CD1c-positive myeloid dendritic cell (primary cell): ENCODE measurements around the gene SRC.

ENCODE experiments used
- DNase-seq: peaks from one replicate; pipeline ENCODE4 v3.0.0-alpha.2; 2016; ENCODE audit errors: extremely low spot score

SRC gene

DNA sequence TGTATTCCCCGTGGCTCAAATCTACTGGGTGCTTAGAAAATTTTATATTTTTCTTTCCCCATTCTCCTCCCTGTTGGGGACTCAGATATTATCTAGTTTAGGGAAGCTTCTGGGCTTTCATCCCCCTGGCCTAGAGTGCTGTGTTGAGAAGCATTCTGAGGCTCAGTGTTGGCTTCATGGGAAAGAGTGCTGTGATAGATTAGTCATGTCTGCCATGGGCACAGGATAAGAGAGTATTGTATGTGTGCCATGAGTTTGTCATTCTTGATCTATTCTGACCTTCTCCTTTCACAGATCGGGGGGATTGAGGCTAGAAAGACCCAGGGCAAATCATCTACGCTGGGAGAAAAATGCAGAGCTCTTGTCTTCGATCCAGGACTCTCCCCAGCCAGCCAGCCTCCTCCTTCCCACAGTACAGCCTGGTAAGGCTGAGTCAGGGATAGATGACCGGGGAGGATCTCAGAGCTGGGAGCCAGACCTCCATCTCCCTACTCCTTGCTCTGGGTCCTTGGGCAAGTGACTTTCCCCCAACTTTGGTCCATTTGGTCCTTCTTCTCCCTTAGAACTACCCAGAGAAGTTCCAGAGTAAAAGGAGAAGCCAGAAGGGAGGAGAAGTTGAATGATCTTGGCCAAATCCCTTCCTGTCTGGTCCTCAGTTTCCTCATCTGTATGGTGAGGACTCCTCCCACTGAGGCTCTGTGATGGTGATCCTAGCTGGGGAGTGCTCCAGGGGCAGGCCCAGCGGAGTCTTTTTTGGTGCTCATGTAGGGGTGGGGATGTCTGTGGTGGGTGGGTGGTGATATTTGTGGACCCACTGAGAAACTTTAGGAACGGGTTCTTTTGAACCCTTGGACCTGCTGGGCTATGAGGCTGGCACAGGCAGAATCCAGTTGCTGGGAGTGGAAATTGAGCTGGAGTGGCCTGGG lies 5.0 kb downstream of the SRC start:
- DNase-seq, result no peak

DNA sequence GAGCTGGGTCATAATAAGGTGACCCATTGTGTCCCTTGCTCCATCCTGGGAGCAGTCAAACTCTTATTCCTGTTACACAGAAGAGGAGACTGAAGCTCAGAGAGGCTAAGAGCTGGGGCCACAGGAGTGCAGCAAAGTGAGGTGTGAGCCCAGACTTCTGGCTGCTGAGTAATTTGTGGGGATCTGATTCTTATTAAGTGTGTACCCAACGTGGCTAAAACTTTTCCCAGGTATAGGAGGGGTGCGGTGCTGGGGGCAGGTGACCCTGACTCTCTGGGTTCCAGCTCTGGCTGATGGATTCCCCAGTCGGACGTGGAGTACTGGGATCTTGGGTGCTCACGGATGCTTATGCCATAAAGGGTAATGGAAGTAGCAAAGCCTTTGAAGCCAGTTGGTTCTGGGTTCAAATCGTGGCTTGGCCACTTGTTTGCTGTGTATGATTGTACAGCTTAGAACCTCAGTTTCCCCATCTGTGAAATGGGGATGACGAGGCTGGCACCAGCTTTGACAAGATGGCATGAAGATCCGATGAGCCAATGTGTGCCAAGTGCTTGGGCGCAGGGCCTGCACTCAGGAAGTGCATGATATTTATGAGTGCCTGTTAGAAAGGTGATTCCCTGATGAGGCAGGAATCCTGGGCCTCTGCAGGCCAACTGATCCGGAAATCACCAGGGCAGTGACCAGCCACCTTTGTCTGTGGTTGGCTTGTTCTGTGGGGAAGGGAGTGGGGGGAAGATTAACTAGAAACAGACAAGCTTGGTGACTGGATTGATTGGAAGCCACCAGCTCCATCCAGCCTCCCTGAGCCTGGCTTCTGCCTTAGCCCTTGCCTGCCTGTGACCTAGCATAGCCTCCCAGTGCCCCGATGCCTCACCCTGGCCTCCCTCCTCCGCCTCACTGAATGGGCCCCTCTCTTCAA lies 6.0 kb downstream of the SRC start:
- DNase-seq, result no peak

DNA sequence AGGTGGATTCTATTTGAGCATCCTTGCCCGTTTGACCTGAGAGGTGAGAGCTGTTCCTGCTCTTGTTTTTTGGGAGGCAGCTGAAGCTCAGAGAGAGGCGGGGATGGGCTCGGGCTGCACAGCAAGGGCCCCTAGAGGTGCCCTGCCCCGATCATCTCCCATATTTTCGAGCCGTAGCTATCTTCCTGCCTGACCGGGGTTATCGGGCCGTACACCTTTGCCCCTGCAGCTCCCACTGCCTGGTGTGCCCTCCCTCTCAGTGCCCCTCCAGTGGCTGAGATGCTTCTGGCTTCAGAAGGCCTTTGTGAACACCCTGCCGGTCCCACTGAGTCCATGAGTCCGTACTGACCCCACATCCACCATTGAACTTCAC lies 6.7 kb downstream of the SRC start:
- DNase-seq, result no peak

DNA sequence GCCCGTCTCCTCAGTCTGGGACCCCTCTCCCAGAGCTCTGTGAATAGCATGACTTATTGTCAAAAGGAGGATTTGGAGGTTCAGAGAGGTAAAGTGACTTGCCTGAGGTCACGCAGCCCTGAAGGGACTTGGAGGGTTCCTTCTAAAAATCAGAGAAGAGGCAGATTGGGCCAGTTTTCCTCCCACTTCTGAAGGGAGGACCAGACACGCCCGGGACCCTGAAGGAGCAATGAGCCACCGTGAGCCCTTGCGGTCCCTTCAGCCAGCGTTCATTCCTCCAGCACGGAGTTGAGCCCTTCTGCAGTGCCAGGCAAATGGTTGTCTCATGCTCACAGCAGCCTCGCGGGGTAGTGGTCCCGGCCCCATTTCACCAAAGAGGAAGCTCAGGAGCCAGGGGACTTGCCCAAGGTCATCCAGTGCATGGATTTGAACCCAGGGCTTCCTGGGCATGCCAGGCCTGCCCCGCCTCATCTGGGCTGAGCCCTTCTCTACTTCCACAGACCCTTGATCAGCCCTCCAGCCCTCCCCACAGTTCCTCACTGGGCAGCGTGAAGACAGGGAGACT lies 7.4 kb downstream of the SRC start:
- DNase-seq, result no peak

DNA sequence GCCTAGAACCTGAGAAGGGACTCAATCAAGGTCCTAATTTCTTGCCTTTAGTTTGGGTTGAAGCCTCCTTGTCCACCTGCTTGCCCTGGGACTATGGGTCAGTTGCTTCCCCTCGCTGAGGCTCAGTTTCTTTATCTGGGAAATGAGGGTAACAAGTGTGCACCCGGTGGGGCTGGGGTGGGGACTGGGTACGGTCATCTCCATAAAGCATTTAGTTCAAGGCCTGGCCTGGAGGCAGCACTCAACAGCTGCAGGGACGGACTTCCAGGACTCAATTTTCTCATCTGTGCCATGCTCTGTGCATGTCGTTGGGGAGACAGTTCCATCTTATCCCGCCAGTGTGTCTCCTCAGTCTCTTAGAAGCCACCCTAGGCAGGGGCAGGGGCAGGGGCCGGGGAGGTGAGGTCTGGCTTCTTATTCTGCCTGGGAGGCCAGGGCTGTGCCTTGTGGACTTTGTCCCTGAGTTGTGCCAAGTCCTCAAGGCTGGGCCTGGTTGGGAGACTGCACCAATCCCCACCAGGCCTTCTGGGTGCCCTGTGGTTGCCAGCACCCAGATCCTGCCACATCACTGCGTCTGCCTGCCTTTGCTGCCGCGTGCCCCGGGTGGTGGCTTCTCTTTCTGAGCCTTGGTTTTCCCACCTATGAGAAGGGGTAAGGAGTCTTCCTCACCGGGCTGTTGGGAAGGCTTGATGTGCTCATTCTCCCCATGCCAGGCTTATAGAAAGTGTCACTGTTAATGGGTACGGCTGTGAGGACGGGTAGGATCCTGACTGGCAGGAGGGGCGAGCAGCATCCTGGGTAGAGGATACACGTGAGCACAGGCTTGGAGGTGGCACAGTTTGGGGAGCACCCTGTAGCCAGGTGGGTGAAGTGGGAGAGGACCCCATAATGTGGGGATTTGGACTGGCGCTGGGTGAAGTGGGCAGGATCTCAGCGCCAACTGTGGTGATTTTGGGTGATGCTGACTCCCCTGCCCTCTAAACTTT lies 8.6 kb downstream of the SRC start:
- no peak for DNase-seq

DNA sequence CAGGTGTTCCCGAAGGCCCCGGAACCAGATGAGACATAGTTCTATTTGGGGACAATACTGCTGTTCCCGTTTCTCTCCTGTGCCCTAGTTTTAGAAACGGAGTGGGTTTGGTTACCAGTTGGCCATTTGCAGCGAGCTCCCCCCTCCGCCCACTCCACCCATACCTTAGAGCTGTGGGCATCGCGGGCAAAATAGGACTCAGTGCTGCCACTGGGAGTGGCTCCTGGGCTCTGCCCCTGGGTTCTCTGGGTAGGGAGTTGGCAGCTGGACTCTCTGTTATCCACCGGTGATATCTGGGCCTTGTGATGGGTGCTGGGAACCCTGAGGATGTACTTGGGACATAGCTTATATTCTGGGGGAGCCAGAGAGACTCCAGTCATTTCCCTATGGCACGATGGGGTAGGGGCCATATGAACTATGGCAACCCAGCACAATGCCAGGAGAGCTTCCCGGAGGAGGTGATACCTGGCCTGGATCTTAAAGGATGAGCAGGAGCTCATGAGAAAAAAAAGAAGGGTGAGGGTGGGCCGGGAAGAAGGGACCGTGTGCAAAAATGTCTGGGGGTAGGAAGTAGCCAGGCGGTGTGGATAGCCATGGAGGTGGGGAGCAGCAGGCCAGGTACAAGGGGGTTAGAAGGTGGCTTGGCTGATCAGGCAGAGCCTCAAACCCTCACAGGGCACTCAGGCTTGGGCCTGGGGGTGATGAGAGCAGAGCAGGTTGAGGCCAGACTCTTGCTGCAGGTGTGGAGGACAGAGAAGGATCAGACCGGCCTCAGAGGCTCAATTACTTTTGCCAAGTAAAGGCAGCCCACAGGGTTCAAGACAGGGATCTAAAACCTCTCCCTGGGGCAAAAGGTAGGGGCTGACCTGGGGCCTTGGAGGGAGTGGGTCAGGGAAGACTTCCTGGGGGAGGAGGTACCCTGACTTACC lies 9.6 kb downstream of the SRC start:
- no peak for DNase-seq

DNA sequence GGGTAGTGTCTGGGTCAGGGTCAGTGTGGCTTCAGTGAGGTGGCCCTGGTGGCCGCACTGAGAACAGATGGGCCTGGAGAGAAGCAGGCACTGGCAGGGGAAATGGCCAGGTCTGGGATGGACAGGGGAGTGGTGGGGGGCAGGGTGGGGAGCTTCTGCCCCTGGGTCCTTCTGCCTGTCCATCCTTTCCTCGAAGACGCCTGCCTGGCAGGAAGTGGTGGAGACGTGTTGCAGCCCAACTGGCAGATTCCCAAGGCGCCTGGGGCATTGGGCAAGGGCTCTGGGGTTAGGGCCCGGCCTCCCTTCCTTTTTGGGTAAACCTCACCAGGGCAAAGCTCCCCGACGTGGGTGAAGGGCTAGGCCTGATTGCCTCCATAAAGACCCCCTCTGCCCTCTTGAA lies 10.4 kb downstream of the SRC start:
- peak; percentile 39 for DNase-seq

DNA sequence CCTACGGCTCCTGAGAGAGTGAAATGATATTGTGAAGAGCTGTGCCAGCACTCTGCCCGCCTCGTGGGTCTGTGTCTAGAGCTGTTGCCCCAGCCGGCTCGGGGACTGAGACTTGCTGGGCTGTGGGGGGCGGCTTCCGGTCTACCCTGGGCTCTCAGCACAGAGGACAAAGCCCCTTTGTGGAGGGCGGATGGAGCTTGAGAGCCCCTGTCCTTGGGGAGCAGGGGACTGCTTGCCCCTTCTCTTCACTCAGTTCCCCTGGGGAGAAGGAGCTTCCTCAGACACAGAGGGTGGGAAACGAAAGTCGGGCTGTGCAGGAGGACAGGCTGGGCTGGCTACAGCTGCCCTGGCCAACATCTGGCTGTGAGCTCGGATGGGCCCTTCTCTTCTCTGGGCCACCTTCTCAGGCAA lies 11.0 kb downstream of the SRC start:
- DNase-seq, result no peak

DNA sequence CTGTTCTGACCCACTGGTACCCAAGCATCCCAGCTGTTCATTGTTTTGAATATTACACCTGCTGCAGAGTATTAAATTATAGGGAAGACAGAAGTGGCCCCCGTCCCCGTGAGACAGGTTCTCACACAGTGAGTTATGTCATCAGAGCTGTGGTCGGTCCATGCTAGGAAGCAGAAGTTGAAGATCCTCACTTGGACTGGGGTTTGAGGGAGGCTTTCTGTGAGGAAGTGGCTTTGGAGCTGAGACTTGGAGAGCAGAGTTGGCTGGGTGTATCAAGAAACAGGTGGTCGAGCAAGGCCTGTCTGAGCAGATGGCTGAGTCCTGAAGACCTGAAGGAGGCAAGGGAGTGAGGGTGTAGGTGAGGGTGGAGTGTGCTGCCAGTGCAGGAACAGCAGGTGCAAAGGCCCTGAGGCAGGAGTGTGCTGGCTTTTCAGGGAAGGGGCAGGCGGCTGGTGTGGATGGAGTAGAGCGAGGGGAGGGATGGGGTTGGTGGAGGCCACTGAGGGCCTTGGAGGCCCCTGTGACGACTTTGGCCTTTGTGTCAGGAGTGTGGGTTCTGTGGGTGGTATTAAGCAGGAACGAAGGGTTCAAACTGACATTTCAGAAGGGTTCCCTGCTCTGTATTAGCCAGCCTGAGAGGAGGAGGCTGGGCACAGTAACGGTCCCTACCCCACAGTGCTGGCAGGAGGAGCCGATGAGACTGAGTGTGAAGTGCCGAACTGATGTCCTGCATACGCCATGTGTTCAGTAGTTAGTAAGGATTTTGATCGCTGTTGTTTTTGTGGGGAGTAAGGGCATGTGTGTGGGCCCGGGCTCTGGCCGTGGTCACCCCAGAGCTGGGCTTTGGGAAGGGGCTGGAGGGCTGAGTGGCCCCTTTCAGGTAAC lies 11.8 kb downstream of the SRC start:
- peak; percentile 83 for DNase-seq

DNA sequence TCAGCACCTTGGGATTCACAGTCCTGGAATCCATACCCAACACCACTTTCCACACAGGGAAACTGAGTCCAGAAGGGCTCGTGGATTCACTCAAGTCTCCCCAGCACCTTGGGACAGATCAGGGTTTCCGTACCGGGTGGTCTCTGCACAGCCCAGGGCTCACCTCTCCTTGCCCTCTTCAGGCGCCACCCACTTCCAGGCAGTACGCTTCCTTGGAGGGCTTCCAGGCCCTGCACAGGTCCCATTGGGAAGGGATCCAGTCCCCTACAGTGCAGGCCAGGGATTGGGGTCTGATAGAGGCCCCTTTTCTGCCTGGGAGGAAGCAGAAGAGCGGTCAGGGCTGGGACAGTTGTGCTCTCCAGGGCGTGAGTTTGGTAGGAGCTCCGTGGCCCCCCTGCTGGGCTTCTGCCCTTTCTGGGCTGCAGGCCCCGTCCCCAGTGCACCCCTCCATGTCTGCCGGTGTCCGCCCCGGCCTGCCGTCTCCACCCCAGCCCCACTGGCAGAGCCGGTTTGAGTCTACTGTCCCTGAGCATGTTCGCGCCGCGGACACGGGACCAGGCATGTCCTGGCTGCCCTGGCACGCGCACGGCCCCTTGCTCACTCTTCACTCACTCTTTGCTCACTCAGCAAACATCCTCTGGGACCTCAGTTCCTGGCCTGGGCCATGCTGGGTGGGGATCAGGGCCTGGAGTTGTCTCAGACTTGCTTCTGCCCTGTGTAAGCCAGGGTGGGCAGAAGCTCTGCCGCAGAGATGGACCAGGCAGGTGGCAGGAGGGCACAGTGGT lies 12.6 kb downstream of the SRC start:
- DNase-seq, result no peak

DNA sequence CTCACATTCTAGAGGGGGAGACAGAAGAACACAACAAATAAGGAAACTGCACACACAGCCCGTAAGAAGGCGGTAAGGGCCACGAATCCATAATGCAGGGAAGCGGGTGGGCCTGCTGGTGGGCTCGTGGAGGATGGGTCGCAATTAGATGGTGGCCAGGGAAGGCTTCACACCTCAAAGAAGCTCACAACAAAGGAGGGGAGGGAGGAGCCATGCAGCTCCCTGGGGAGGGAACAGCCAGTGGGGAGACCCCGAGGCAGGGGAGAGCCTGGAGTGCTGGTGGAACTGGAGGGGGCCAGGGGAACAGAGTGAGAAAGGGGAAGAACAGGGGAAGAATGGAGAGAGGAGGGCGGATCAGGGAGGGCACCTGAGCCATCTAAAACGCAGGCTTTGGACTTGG lies 13.4 kb downstream of the SRC start:
- DNase-seq, result no peak

DNA sequence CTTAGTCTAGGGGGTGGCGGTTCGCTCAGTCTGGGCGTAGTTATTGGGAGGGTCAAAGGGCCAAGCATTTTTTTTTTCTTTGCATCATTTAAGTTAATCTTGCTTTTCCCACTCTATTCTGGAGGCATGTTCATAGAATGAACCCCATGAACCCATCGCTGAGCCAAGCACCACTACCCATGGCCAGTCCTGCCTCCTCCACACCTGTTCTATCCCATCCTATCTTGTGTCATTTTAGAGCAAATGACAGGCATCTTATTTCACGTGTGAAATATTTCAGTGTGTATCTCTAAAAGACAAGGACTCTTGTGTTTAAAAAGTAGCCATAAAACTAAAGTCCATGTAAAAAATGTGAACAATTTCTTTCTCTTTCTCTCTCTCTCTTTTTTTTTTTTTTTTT lies 13.9 kb downstream of the SRC start:
- DNase-seq, result no peak

DNA sequence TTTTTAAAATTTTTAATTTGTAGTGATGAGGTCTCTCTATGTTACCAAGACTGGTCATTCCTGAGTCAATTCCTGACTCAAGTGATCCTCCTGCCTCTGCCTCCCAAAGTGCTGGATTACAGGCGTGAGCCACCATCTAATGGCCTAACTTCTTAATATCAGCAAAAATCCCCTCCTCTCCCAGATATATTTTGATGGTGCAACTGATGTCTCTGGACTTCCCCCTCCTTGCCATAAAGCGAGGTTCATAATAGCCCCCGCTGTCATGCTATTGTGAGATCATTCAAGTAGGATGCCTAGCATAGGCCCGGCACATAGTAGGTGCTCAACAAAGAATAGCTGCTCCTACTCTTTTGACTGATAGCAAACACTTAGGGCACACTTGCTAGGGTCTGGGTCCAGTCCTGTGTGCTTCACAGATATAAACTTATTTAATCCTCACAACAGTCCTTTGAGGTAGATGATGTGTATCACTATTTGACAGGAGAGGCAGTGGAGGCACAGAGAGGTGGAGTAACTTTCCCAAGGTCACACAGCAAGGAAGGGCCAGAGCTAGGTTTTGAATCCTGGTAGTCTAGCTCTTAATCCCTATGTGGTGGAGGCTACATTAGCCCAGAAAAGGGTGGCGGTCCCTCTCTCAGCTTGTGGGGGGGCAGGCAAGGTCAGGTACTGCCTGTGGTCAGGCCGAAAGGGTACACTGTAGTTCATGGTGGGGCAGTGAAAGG lies 14.6 kb downstream of the SRC start:
- no peak for DNase-seq

DNA sequence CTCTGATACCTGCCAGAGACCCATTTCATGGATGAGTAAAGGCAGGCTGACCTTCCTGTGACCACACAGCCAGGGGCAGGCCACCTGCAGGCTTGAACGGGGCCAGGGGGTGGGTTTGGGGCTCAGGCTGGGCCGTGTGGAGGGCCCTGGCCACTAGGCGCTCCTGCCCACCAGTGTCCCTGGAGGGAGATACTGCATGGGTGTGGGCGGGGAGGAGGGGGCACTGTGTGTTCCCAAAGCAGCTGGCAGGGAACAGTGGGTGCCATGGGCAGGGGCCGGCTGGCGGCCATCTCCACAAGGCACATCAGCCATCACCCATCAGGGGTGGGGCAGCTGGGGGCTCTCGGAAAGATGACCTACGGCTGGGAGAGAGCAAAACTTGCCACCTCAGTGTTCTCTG lies 15.4 kb downstream of the SRC start:
- no peak for DNase-seq

DNA sequence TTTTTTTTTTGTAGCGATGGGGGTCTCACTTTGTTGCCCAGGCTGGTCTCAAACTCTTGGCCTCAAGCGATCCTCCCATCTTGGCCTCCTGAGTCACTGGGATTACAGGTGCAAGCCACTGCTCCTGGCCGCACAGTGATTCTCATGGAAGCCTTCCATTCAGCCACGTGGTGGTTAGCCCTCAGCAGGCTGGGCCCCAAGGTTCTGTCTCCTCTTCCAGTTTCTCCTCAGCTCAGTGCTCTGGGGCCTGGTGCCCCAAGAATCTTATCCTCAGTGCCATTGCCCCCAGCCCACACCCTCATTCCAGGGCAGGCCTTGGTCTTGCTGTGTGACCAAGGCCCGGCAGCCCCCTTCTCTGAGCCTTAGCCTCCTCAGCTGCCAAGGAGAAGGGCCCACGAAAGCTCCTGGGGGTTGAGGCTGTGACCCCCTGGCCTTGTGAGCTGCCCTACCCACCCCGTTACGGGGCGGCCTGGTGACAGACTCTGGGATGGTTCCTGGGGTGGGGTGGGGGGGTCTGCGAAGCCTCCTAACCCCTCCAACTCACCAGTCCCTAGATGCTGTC lies 16.4 kb downstream of the SRC start:
- no peak for DNase-seq

DNA sequence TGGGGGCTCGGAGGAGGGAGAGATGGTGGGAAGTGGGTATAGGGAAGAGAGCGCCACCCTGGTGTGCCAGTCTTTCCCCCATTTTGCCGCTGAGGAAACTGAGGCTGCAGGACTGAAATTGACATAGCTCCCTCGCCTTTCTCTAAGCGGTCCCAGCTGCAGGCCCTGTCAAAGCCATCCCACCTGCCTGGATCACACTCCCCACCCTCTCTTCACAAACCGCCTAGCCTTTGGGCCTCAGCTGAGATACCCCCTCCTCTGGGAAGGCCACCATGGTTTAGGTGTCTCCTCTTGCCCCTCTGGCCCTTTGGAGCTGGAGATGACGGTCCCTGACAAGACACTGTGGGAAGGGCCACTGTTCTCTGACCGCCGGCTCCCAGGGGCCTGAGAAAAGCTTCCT lies 16.9 kb downstream of the SRC start:
- DNase-seq, result no peak
